HG03571 (cell line): Measurements from ENCODE around the gene NOD1.
A peak's percentile ranks its signal among the peaks of the same experiment; 100 is the strongest.

Experiments used
- ATAC-seq: cut with Tn5 transposase; IDR thresholded peaks from one replicate; pipeline ENCODE4 v1.9.1; 2021; ENCODE audit not compliant: unreplicated experiment

NOD1 gene

DNA sequence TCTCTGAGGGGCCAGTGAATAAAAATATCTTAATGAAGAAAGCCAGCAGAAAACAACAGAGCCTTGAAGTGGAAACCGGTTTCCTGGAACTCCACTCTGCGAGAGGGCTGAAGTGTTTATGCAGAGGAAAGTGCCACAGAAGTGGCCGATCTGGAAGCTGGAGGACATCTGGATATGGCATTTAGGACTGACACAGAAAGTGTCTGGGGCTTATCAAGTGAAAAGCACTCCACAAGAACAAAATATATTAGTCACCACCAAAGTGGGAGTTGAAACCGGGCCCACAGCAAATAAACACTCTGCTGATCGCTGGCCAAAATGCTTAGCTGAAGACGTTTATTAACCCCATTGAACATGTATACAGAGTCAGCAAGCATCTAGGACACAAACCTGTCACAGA, 7.8 kb downstream of the NOD1 start:
- no peak for ATAC-seq

DNA sequence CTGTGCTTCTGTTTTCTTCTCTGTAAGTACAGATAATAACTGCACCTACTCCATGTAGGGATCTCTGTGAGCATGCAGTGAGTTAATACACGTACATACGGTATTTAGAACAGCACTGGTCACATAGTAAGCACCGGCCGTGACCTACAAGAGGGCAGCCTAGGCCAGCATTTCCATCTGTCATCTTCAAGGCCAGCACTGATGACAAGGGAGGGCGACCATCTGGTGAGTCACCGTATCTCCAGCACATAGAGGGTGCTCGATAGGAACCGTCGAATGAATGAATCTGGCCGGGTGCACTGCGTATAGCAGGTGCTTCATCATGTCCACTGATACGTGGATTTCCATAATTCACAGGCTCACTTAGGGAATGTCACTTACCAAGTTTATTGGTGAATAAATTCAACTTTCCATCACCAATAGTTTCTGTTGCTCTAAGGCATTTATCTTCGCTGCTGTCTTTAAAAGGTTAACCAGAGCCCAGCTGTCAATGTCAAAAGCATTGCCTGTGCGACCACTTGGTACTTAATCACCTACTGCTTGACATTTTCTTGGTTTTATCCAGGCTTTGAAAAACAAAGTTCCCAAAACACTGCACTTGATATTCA, 8.3 kb downstream of the NOD1 start:
- ATAC-seq, result no peak

DNA sequence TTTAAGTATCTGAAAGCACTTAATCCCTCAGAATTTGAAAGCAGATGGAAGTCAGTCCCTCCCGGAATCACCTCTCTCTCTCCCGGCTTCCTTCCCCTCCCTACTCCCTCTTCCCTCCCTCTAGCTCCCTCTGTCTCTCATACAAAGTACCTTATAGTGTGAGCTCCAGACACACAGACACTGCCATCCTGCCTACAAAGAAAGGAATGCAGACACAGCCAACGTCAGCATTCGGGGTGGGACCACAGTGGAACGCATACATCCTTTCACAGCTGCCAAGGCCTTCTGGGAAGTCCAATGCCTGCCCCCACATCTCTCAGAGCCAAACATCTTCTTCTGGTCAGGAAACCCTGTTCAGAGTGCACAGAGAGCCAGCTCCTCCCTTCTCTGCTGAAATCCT, 9.3 kb downstream of the NOD1 start:
- no peak for ATAC-seq

DNA sequence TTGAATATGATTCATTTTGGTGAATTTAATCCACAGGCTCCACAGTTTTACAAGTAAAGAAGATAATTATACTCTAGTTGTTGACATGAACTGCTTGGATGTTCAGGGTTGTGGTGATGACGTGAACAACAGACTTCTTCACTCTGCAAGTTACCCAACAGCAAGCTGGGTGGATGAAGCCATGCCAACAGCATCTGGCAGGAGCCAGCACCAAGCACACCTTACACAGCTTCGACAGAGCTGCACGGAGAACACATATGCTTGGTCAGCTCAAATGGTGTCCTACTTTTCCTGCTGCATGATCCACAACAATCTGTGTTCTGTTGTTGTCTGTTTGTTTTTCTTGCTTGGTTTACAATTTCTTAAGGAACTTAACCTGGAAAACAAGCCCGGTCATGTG, 9.8 kb downstream of the NOD1 start:
- no peak for ATAC-seq

DNA sequence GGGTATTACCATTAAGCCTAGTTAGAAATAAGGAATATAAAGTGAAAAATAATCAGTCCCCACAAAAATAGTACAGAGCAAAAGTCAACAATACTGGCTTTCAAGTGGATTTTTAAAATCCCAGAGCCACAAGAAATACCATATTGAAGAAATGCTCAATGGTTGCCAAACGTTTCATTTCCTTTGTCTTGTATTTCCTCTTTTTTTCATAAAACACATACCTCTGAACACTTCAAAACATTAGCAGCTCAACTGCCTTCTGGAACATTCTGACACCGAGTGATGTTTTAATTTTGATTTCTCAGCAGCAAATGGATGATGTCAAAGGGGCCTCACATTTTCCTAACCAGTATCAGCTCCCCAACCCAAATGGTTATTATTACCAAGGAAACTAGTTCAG, 10.5 kb downstream of the NOD1 start:
- no peak for ATAC-seq

DNA sequence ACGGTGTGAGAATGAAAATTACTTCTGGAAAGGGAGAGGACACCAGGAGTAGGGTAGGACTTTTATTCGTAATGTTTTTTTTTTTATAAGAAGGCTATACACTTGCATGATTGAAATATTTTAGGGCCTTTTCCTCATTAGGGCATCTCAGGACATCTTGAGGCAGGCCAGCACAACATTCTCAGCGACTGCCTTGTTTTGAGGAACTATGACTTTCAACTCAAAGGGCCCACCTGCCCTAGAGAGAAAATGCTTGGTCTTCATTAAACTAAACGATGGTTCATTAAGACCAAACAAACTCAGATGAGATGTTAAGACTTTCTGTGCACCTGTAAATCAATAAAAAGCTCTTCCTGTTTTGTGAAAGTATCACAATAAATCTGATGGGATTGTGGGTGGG, 11.3 kb downstream of the NOD1 start:
- no peak for ATAC-seq

DNA sequence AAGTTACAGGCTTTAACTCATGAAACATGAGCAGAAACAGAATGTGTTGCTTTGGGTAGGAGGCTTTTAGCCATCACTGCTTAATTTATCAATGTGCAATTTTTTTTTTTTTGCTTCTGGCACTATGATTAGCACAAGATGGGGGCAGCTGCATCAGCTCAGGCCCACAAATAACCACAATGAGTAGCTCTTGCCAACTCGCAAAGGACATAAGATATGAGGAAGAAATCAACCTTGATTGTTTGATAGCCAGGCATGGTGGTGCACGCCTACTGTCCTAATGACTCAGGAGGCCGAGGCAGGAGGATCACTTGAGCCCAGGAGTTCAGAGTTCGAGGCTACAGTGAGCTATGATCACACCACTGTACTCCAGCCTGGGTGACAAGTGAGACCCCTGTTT, 12.3 kb downstream of the NOD1 start:
- no peak for ATAC-seq

DNA sequence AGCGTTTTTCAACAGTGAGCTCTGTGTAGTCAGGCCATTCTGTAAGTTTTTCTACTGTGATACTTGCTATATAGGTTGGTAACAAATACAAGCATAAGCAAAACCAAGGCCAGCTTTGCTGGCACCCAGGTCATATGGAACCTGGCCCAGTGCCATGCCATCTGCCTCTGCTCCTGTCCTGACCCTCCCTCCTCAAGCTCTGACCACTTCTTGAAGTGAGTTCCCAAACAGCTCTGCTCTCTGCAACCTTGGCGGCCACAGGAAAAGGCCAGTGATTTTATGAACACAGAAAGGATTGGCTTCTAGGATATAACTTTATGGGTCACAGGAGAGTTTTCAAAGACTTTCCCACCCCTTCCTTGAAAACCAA, 12.8 kb downstream of the NOD1 start:
- no peak for ATAC-seq

DNA sequence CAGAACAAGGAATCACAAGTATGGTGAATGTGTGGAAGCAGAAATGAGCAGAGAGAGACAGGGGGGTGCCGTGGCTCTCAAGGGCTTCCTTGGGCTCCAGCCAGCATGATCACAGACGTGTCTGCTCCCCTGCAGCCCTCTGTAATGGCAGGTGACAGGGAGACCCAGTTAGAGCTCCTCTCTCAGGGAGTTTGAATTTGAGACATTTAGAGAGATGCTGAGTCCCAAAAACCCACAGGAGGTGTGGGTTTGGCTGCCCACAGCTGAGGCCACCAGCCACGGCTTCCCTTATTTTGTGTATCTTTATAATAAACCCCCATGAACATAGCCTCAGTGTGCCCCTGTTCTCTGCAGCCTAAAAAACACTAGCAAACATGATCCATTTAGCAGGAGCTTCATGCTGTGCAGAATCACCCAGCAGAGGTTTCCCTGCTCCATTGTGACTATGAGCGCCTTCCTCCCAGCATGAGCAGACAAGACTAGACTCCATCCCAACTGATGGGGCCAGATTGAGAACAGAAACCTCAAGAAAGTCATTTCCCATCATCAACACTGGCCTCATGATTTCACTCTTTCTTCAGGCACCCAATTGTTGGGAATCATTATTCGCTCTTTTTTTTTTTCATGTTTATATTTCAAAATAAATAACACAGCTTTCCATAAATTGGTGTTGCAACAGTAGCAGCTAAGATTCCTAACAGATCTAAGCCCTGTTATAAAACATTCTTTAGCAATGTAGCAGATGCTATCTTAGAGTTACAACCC, 13.4 kb downstream of the NOD1 start:
- no peak for ATAC-seq

DNA sequence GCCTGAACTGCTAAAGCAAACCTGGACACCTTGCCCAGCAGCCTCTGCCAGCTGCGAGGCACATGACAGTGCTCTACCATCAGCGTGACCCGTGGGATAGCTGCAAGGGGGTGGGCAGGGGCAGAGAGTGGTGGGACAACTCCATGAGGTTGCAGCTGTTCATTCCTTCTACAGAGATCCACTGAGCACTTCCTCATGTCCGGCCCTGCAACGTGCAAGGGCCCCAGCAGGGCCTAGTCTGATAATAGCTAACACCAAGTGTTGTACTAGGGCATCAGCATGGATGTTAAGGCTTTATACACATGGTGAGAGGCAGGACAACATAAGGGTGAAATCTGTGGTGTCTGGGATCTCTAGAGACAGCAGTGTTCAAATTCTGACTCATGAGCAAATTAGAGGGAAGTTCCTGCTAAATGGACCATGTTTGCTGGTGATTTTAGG, 14.3 kb downstream of the NOD1 start:
- no peak for ATAC-seq

DNA sequence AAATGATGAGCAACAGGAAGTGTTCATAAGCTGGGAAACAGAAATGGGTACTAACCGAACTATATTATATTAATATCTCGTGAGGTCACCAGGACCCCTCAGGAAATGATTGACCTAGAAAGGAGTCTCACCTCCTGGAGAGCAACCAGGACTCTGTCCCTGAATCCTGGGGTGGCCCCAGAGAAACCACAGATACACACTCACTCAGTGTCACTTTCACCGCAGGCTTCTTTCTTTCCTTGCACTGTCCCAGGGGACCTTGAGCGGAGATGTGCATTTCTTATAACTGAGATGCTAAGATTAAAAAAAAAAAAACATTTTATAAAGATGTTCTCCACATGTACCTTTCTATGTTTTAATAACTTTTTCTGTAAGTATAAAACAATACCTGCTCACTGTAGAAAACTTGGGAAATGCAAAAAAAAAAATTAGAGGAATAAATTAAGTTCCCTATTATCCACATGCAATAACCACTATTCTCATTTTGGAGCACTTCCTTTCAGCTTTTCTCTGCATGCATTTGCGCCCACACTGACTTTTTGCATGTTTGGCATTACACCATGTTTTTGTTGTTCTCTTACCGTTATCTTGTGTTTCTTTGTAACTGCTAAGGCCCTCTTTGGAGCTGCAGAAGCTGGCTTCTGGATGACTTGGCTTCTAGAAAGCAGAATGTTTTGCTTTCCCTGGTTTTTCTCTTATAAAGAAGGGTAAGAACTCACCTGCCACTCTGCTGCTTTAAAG, 15.0 kb downstream of the NOD1 start:
- ATAC-seq, result peak; percentile 57

DNA sequence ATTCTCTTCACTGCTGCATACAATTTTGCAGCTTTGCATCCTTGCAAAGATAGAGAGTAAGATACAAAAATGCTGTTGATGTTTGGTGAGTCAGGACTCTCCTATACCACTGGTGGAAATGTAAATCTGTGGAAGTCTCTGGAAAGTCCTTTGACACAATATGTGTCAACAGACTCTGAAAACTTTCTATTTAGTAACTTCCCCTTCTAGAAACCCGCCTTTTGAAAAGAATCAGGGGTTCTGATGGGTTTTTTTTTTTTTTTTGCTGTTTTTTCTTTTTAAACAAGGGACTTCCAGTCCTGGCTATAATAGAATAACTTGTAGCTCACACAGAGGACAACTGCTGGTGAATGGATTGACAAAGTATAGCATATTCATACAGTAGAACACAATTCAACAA, 16.4 kb downstream of the NOD1 start:
- ATAC-seq, result no peak

DNA sequence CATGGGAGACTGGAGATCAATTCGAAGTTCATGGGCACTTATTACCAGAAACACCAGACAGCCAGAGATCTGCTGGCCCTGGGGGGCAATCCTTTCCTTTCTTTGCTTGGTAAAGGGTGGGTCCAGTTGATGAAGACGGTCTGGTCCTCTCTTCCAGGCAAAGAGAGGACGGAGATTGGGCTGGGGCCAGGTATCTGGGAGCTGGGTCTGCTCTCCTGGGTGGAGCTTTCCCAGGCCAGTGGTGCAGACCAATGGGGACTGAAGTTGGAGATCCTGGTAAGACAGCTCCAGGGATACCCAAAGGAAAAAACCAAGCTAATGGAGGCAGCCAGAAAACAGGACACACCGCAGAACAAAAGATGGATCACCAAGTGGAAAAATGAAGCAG, 18.3 kb downstream of the NOD1 start:
- no peak for ATAC-seq

DNA sequence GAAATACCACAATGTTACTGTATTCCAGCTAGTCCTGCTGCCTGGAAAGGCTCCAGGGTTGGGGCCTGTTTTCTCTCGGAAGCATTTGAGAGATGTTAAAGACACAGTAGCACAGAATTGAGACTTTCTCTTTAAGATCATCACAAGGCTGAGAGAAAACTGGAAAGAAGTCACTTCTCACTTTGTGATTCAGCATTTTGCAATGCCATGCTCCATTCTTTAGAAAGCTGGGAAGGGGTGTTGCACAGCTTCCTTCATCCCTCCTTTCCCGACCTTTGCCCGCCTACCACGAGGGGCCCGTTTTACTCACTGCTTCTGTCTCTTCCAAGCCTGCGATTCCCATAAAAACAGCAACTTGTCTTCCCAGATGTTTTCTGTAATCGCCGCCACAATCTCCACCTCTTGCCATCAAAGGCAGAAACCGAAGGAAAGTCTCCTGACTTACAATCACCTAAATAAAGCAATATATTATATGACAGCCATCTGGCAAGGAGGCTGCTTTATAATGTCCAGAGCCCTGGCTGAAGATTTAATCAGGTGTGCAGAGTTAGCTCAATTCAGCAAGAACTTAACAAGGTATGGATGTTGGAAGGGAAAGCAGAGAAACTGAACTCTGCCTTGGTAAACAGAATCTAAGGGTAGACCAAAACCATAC, 18.9 kb downstream of the NOD1 start:
- ATAC-seq, result no peak

DNA sequence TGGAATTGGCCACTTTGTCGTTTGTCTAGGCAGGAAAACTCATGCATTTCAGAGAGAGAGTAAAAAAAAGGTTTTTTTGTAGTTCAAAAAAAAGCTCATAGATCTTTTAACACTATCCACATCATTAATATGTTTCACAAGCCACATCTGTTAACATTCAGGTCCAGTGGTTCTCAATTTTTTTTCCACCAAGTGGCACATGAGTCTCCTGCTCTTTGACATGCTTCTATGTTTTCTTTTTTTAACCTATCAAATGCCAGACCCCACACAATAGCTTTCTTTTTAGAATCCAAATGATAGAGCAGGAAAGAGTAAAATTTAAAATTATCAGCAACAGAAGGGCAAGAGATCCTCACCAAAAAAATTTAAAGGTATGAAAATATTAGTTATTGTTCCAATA, 20.3 kb downstream of the NOD1 start:
- no peak for ATAC-seq

DNA sequence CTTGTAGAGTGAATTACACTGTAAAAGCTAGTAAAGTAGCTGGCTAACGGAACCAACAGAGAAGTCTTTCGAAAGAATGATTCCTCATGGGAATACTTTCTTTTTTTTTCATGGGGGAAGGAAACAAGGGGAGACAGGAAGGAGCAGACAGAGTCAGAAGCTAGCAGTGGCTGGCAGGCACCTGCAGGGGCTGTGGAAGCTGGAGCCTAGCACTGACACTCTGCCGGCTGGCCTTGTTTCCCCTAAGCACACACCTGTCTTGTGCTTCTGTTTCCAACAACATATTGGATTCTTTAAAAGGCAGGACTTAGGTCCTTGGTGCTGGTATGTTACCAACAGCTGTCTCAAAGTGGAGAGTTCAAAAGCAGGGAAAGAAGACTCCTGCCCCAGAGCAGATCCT, 24.7 kb downstream of the NOD1 start:
- no peak for ATAC-seq

DNA sequence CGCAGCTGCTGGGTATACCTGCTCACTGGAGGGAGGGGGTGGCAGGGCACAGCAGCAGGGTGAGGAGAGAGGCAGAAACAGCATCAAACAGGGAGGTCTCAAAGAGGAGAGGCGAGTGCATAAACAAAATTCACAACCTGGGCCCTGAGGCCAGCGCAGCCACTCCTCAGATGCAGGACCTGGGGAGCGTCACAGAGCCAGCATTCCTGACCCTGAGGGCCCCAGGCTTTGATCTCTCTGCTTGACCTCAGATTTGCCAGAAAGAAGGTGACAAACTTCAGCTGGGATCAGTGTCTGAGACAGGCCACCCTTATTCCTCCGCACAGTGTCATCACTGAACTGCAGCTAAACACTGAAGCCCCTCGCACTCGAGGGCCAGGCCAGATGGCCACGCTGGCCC, 25.6 kb downstream of the NOD1 start:
- no peak for ATAC-seq

DNA sequence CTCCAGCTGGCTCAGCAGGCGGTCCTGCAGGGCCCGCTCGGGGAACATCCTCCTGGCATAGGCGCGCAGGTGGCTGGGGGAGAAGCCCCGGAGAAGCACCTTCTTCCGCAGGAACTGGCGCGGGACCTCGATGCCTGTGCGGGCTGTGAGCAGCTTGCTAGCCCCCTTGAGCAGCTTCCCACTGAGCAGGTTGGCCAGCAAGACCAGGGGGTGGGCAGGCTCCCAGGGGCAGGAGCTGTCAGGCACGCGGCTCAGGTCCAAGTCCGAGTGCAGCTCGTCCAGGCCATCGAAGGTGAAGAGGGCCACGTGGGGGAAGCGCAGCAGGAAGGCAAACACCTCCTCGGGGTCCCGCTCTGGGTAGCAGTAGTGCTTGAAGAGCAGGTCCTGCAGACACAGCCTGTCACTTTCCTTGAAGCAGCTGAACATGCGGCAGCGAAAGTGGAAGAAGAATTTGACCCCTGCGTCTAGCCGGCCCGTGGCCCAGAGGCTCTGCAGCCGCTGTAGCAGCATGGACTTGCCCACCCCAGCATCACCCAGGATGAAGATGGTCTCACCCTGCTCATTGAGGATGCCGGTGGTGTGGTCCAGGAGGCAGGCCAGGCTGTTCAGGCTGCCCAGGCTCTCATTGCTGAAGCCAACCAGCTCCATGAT, 26.2 kb downstream of the NOD1 start:
- no peak for ATAC-seq

DNA sequence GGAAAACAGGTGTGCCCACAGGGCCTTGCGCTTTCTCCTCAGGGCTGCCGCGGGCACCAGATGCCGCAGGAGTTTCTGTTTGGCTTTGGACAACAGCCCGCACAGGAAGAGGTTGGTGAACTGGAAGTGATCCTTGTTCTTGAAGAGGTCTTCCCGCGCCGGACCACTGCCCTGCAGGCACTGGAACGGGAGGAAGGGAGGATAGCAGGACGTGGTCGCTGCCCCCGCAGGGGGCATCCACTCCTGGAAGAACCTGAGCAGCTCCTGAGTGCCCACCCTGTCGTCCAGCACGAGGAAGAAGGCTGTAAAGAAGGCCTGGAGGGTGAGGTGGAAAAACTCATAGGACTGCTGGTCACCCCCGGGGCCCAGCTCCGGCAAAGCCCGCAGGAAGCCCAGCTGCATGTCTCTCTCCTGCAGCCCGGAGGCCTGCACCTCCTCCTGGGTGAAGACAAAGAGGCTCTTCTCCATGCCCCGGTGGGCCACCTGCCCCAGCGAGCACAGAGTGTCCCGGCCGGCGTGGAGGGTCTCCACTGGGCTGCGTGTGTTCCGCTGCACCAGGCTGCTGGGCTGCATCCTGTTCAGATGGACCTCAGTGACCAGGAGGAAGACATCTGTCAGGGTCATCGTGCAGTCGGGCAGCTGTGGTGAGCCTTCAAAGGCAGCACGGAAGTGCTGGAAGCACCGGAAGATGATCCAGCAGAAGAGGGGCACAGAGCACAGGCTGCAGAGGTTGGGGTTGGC, 26.9 kb downstream of the NOD1 start:
- no peak for ATAC-seq

DNA sequence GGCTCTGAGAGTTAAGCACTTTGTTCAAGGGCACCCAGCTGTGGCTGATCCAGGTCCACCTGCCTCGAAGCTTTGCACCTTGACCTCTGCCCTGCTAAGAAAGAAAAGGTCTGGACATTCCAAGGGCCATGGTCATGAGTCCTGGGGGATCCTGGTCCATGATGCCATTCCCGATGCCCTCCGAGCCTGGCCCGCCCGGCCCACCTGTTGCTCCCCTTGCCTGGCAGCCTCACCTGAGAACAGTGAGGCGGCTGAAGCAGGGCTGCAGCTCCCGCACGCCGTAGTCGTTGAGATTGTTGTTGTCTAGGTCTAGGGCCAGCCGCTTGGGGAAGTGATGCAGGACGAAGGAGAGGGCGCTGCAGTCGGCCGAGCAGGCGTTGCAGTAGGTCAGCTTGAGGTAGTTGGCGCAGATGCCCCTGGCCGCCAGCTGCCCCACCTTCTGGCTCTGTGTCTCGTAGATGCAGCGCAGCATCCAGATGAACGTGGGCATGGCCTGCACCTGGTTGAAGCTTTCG, 27.5 kb downstream of the NOD1 start:
- no peak for ATAC-seq
